Loucy (cell line): ENCODE results near the gene DDR2.

Experiments used
- CTCF ChIP-seq: fragments of 200-600 bp; sonication (generic); conservative IDR thresholded peaks from 2 replicates; pipeline ENCODE4 v1.5.1; 2014; ENCODE audit warnings: mild to moderate bottlenecking, antibody characterized with exemption, low read length
- EZH2phosphoT487 ChIP-seq: fragments of 200-600 bp; IDR thresholded peaks from 2 replicates; pipeline ENCODE4 v1.6.1; 2018; ENCODE audit warnings: antibody characterized with exemption, mild to moderate bottlenecking, moderate library complexity, borderline replicate concordance

- TF ChIP-seq CTCF (no peak), EZH2phosphoT487 (no peak)
Observed at GRCh38 chr1:162626761-162627160, 5.5 kb upstream of the DDR2 start.
